BLaER1 treated with 17β-estradiol and CSF1 and Interleukin-3, amounts not matched to agents 10 nM and 100 nM (cell line): ENCODE measurements around the gene OBSCN.
A peak's percentile ranks its signal among the peaks of the same experiment; 100 is the strongest.

Experiments
- H3K27ac ChIP-seq, 11 experiments: shearing (Covaris generic); formaldehyde crosslinking; 2 replicates each; pipeline ENCODE4 v1.8.1; 2022
- H3K27me3 ChIP-seq, 11 experiments: shearing (Covaris generic); formaldehyde crosslinking; 2 replicates each; pipeline ENCODE4 v1.8.1; 2022
- H3K36me3 ChIP-seq, 11 experiments: shearing (Covaris generic); formaldehyde crosslinking; 2 replicates each; pipeline ENCODE4 v1.8.1; 2022
- H3K4me1 ChIP-seq, 10 experiments: shearing (Covaris generic); formaldehyde crosslinking; 2 replicates each; pipeline ENCODE4 v1.8.1; 2022
- H3K4me2 ChIP-seq, 11 experiments: shearing (Covaris generic); formaldehyde crosslinking; 2 replicates each; pipeline ENCODE4 v1.8.1; 2022
- H3K4me3 ChIP-seq, 10 experiments: shearing (Covaris generic); formaldehyde crosslinking; 2 replicates each; pipeline ENCODE4 v1.8.1; 2022
- H3K9ac ChIP-seq, 11 experiments: shearing (Covaris generic); formaldehyde crosslinking; 2 replicates each; pipeline ENCODE4 v1.8.1; 2022
- H3K9me3 ChIP-seq, 11 experiments: shearing (Covaris generic); formaldehyde crosslinking; replicated peaks in 1 of 11; 2 replicates each; pipeline ENCODE4 v1.8.1; 2022
- H4K20me1 ChIP-seq, 11 experiments: shearing (Covaris generic); formaldehyde crosslinking; 2 replicates each; pipeline ENCODE4 v1.8.1; 2022
- Cebpa-rat ChIP-seq, 11 experiments: shearing (Covaris generic); IDR thresholded peaks; 2 replicates each; pipeline ENCODE4 v1.8.1; 2022

Gene OBSCN

DNA sequence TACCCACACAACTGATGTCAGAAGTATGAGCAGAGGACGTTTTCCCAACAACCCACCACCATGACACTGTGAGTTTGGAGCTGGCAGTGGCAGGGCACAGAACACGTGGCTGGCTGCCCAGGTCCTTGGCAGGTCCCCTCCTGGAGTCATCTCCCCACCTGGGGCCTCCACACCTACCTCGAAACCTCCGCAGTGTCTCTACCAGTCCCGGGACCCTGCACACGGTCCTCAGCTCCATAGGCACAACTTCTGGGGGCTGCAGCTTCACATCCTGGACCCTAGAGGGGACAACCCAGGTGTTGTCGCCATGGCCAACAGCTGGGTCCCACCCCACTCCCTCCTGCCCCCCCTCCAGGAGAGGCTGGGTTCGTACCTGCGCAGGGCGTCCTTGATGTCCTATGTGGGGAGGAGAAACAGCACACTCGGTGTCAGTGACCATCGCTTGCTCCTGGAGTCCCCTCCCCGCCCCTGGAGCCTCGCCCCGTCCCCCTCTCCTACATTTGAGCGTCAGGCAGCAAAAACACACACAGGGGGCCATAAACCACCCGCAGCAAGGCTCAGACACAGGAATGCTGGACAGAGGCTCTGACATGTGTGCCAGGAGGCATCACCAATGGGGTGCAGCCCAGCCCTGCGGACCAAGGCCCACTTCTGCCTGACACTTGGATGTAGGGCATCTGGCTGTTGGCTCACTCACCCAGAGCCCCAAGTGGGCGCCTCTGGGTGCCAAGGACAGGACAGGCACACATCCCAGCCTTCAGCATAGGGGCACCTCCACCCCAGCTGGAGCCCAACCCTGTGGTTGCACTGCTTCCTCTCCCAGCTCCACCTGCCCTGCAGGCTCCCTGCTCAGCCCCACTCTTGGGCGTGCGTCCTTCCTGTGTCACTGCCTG is 189.2 kb downstream of the OBSCN start:
- no peaks in the 10 kb centered on the region; a peak in 1 of 20 replicates for H3K4me1 ChIP-seq
- no peak overlapping the region for H3K4me2 ChIP-seq
- no peaks in the 10 kb centered on the region for H3K27me3 ChIP-seq
- no peak overlapping the region for H3K27ac ChIP-seq
- H3K4me3 ChIP-seq: no peak overlapping the region
- no peaks in the 10 kb centered on the region for H3K9me3 ChIP-seq
- peaks cover 59 to 100% (median 92%) of the 10 kb centered on the region in 11 experiments; a peak in 21 of 22 replicates for H4K20me1 ChIP-seq
- TF ChIP-seq Cebpa-rat (IDR thresholded peaks at IDR 0.05): no peak
- H3K9ac ChIP-seq: no peak overlapping the region
- H3K36me3 ChIP-seq: peaks cover 84 to 99% (median 94%) of the 10 kb centered on the region in 11 experiments

DNA sequence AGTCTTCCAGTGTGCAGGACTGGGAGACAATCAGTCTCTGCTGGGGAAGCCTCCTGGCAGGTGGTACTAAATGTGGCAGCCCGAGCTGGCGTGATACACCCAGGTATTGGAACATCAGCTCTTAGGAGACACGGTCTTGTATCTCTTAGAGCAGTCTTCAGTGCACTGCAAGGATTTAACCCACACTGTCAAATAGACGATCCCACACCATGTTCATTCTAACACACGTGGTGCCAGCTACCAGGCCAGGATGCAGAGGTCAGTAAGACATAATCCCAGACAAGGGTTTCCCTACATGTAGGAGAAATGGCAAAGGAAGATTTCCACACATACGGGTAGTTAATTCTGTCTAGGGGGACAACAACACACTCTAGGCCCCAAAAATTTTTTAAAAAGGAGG is 190.1 kb downstream of the OBSCN start:
- no peak overlapping the region for H3K9ac ChIP-seq
- no peak overlapping the region for H3K27ac ChIP-seq
- H3K4me2 ChIP-seq: no peak overlapping the region
- no peak overlapping the region for H3K4me3 ChIP-seq
- H3K27me3 ChIP-seq: no peaks in the 10 kb centered on the region
- peaks cover 85 to 99% (median 95%) of the 10 kb centered on the region in 11 experiments for H3K36me3 ChIP-seq
- no peak for TF ChIP-seq Cebpa-rat (IDR thresholded peaks at IDR 0.05)
- H3K9me3 ChIP-seq: no peaks in the 10 kb centered on the region
- H4K20me1 ChIP-seq: peaks cover 68 to 100% (median 96%) of the 10 kb centered on the region in 11 experiments; a peak in 21 of 22 replicates
- H3K4me1 ChIP-seq: peaks cover 0 to 6% (median 4%) of the 10 kb centered on the region in 10 experiments; a peak in 14 of 20 replicates

DNA sequence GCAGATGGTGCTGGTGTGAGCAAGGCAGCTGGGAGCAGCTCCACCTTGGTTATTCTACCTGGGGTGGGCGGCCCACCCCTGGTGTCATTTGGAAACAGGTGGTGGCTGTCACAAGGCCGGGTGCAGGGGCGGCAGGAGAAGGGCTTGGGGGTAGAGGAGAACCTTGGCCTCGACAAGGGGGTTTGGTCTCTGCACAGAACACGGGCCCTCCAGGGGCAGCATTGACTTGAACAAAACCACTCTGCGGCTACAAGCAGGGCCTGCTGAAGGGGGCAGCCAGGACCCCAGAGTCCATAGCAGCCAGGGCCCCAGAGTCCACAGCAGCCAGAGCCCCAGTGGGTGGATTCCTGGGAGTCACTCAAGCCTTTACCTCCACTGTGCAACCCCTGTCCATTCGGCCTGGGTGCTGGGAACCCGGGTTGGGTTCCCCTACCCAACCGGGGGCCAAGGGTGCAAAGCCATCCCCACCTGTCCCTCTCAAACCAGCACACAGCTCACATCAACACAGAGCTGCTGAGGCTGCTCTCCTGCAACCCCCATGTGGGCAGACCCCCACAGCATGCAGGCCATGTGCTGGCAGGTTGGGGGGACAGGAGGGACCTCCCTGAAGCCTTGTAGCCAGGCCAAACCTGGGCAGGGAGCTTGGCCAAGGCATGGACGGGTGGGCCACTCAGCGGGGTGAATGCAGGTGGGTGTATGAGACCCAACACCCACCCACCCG is 191.1 kb downstream of the OBSCN start:
- TF ChIP-seq Cebpa-rat (IDR thresholded peaks at IDR 0.05): no peak
- Histone ChIP-seq H3K9ac (no peak overlapping the region), H3K4me1 (peaks cover 9 to 16% (median 13%) of the 10 kb centered on the region in 10 experiments), H3K36me3 (peaks cover 88 to 99% (median 96%) of the 10 kb centered on the region in 11 experiments), H3K27ac (no peak overlapping the region), H4K20me1 (peaks cover 71 to 100% (median 96%) of the 10 kb centered on the region in 11 experiments; a peak in 21 of 22 replicates), H3K4me2 (no peak overlapping the region), H3K9me3 (no peaks in the 10 kb centered on the region), H3K27me3 (no peaks in the 10 kb centered on the region), H3K4me3 (no peak overlapping the region)

DNA sequence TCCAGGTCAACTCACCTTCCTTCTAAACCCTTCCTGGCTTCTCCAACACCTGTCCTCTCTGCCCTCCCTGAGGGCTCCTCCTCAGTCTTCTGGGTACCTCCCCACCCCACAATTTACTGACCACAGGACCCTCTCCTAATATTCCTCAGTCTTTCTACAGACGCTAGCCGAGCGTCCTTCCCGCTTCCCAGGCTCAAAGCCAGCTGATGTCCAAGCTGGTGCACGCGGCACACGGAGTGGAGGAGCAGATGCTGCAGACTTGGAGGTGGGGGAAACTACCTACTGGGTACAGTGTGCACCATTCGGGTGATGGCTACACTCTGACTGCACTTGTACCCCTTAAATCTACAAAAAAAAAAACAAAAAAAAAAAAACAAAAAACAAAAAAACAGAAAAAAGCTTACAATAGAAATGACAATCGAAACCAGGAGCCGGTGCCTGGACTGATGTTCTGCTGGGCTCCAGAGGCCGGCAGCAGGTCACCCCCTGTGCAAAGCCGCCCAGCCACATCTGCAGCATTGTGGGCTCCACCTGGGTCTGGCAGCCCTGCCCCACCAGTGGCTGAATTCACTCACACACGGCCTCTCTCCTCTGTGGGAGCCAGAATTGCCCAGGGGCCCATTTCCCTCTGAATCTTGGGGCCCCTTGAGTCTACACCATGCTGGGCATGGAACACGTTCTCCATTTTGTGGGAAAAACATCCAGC is 191.8 kb downstream of the OBSCN start:
- no peak overlapping the region for H3K4me2 ChIP-seq
- H3K27ac ChIP-seq: no peak overlapping the region
- peaks cover 17 to 23% (median 21%) of the 10 kb centered on the region in 10 experiments for H3K4me1 ChIP-seq
- no peak overlapping the region for H3K4me3 ChIP-seq
- peaks cover 81 to 99% (median 95%) of the 10 kb centered on the region in 11 experiments for H3K36me3 ChIP-seq
- H3K27me3 ChIP-seq: no peaks in the 10 kb centered on the region
- H3K9me3 ChIP-seq: no peaks in the 10 kb centered on the region
- TF ChIP-seq Cebpa-rat (IDR thresholded peaks at IDR 0.05): no peak
- H4K20me1 ChIP-seq: peaks cover 74 to 100% (median 96%) of the 10 kb centered on the region in 11 experiments; a peak in 21 of 22 replicates
- H3K9ac ChIP-seq: no peak overlapping the region

DNA sequence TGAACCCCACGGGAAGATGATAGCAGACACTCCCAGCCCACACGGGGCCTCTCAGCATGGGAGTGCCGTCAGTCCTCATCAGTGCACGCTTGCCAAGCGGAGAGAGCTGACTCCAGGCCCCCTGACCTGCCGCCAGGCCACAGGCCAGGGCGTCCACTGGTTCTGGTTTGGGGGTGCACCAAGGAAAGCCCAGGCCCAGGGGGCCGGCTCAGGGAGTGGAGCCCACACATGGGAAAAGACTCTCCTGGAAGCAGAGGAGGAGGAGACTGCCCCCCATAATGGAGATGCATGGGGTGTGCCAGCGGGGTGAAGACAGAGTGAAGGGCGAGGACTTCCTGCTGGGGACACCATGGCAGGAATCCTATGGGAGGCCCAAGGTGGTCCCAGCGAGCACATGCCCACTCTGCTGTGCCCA is 192.4 kb downstream of the OBSCN start:
- H3K4me2 ChIP-seq: no peak overlapping the region
- peaks cover 76 to 95% (median 91%) of the 10 kb centered on the region in 11 experiments for H3K36me3 ChIP-seq
- no peak overlapping the region for H3K4me3 ChIP-seq
- no peak overlapping the region for H3K9ac ChIP-seq
- 0 out of 22 replicates have a peak, but pooled peaks of 1 of the 11 experiments have one; percentile 26 for TF ChIP-seq Cebpa-rat (IDR thresholded peaks at IDR 0.05)
- H4K20me1 ChIP-seq: peaks cover 79 to 100% (median 96%) of the 10 kb centered on the region in 11 experiments; a peak in 21 of 22 replicates
- no peaks in the 10 kb centered on the region for H3K27me3 ChIP-seq
- no peaks in the 10 kb centered on the region for H3K9me3 ChIP-seq
- H3K27ac ChIP-seq: no peak overlapping the region
- peaks cover 22 to 29% (median 27%) of the 10 kb centered on the region in 10 experiments for H3K4me1 ChIP-seq

DNA sequence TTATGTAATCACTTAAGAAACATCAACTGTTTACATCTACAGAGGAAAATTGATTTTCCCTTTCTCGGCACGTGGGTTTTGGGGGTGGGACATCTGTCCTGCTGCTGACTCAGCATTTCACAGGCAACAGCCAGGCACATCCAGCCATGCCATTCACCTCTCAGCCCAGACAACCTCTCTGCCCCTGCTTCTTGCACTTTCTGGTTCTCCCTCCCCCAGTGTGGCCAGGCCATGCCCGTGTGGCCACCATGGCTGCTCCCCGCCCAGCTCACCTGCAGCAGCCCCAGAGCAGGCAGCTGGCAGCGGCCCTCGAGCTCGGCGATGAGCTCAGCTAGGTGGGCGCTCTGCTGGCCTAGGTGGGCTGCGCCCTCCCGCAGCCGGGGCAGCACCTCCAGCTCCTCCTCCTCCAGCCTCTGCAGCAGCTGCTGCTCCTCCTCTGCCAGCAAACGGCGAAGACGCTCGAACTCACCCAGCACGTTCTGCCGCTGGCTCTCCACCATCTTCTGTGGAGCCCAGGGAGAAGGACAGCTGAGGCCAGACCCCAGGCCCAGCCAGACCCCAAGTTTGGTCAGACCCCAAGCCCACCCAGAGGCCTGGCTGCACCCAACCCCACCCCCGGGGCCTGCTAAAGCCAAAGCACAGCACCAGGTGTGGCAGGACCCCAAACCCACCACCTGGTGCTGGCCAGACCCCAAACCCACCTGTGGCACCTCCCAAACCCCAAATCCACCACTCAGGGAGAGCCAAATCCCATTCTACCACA is 193.0 kb downstream of the OBSCN start:
- Histone ChIP-seq H4K20me1 (peaks cover 86 to 100% (median 97%) of the 10 kb centered on the region in 11 experiments; a peak in 21 of 22 replicates), H3K27me3 (no peaks in the 10 kb centered on the region), H3K4me3 (no peak overlapping the region), H3K4me2 (no peak overlapping the region), H3K4me1 (peaks cover 26 to 32% (median 29%) of the 10 kb centered on the region in 10 experiments), H3K9me3 (no peaks in the 10 kb centered on the region), H3K27ac (no peak overlapping the region), H3K9ac (peak overlapping the region in 1 of 11 experiments; percentile 34; a peak in 1 of 22 replicates), H3K36me3 (peaks cover 70 to 88% (median 84%) of the 10 kb centered on the region in 11 experiments)
- TF ChIP-seq Cebpa-rat (IDR thresholded peaks at IDR 0.05): no peak

DNA sequence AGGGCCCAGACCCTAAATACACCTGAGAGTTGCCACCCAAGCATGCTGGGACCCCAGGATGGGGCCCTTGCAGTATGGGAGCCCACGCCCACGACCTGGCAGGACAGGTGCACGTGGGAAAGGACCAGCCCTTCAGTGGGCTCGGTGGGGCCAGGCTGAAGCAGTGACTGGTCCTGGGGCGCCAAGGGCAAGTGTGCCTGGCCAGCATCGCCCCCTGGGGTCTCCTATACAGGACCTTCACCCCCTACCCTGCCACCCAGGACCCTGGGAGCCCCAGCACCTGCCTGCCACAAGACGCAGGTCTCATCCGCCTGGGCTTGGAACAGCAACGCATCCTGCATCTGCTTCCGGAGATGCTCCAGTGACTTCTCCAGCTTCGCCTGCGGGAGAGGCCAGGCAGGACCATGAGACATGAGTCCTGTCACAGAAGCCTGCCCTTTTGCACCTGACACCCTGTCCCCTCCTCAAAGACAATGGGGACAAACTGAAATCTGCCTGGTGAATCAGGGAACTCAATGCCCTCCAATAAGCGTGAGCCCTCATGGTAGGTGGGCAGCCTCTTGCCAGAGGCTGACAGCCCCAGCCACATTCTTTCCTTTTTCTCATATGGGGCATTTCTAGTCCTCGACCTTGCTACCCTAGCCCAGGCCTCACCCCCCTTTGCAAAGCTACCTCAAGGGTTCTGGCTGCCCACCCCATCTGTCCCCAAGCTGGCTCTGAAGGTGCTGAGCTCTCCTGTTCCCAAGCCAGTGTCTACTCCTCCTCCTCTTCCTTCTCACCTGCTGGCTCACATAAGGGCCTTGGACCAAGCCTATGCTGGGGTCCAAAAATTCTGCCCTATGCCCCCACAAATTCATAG is 194.2 kb downstream of the OBSCN start:
- H3K4me2 ChIP-seq: no peak overlapping the region
- peaks cover 58 to 77% (median 73%) of the 10 kb centered on the region in 11 experiments for H3K36me3 ChIP-seq
- no peaks in the 10 kb centered on the region for H3K27me3 ChIP-seq
- no peak overlapping the region for H3K27ac ChIP-seq
- H3K4me1 ChIP-seq: peaks cover 26 to 32% (median 29%) of the 10 kb centered on the region in 10 experiments
- H3K4me3 ChIP-seq: no peak overlapping the region
- no peaks in the 10 kb centered on the region for H3K9me3 ChIP-seq
- H3K9ac ChIP-seq: peak overlapping the region in 1 of 11 experiments; percentile 2; a peak in 1 of 22 replicates
- no peak for TF ChIP-seq Cebpa-rat (IDR thresholded peaks at IDR 0.05)
- peaks cover 84 to 95% (median 92%) of the 10 kb centered on the region in 11 experiments; a peak in 21 of 22 replicates for H4K20me1 ChIP-seq
